HepG2 (cell line): ENCODE data around the gene HS3ST3A1.

ENCODE experiments used
- CEBPG ChIP-seq: IDR thresholded peaks from 2 replicates; pipeline ENCODE4 v1.6.1; 2016
- MYNN ChIP-seq: sonication (generic); formaldehyde crosslinking; IDR thresholded peaks from 2 replicates; pipeline ENCODE4 v1.4.0; 2020; ENCODE audit warnings: mild to moderate bottlenecking, low read depth, missing genetic modification reagents
- PRDM10 ChIP-seq: sonication (generic); formaldehyde crosslinking; IDR thresholded peaks from 2 replicates; pipeline ENCODE4 v1.4.0; 2020; ENCODE audit warnings: low read depth, missing genetic modification reagents
- SETDB1 ChIP-seq: sonication (generic); formaldehyde crosslinking; IDR thresholded peaks from 2 replicates; pipeline ENCODE4 v1.5.1; 2020; ENCODE audit warnings: missing genetic modification reagents, mild to moderate bottlenecking, borderline replicate concordance
- SIX1 ChIP-seq: sonication (generic); formaldehyde crosslinking; IDR thresholded peaks from 2 replicates; pipeline ENCODE4 v1.4.0; 2020; ENCODE audit warnings: missing genetic modification reagents, borderline replicate concordance
- SSRP1 ChIP-seq: IDR thresholded peaks from 2 replicates; pipeline ENCODE4 v1.6.1; 2016; ENCODE audit warnings: control low read depth
- STAT5B ChIP-seq: sonication (generic); formaldehyde crosslinking; IDR thresholded peaks from 2 replicates; pipeline ENCODE4 v1.4.0; 2020; ENCODE audit warnings: missing genetic modification reagents
- USF2 ChIP-seq, 2 experiments: sonication (generic) in 1 of 2; formaldehyde crosslinking in 1 of 2; IDR thresholded peaks; 2 replicates each; pipeline versions ENCODE4 v1.5.1 to v1.6.1; 2011 to 2020; ENCODE audit warnings: borderline replicate concordance in 1 of 2, low read depth in 1 of 2, low read length in 1 of 2, mild to moderate bottlenecking in 1 of 2, missing genetic modification reagents in 1 of 2, moderate library complexity in 1 of 2

- TF ChIP-seq MYNN (CRISPR knock-in tag): no peak
- no peak for TF ChIP-seq SIX1 (CRISPR knock-in tag)
- no peak for TF ChIP-seq SSRP1 (CRISPR knock-in tag)
- TF ChIP-seq CEBPG (CRISPR knock-in tag): no peak
- TF ChIP-seq PRDM10 (CRISPR knock-in tag): no peak
- no peak for TF ChIP-seq STAT5B
- no peak for TF ChIP-seq SETDB1 (CRISPR knock-in tag)
- no peak for TF ChIP-seq USF2 (IDR thresholded peaks at IDR 0.05; ENCODE audit: low read depth, low read length)
- TF ChIP-seq USF2 (CRISPR knock-in tag; IDR thresholded peaks at IDR 0.05; ENCODE audit: borderline replicate concordance): no peak
Observed at GRCh38 chr17:13635951-13636350, 34.2 kb upstream of the HS3ST3A1 start.
